ENCODE results near the gene GSTM4. TPM values are rescaled to one million over a fixed set of nuclear protein-coding genes. Genes with fewer than 3 reads are reported as not detected.

Gene GSTM4
- total RNA-seq (2012; rRNA removed): 6.4 and 10.4 TPM in 2 replicates
- 37.8 and 42.2 TPM in 2 replicates for polyA plus RNA-seq (2012; rRNA removed)
- polyA plus RNA-seq (2012; cell fraction: cytosol; rRNA removed): 29.1 and 38.2 TPM in 2 replicates
- polyA plus RNA-seq (2012; cell fraction: nucleus; rRNA removed; ENCODE audit: low replicate concordance): 28.6 and 35.6 TPM in 2 replicates
- Bru-seq, nascent RNA: percentile 45 among the genes with signal in this experiment
- BruChase-seq, experiment 1, labeled RNA remaining after a 6-hour chase: percentile 54 among the genes with signal in this experiment
- BruChase-seq, experiment 2, labeled RNA remaining after a 2-hour chase: percentile 49 among the genes with signal in this experiment
- long read RNA-seq, transcript GSTM4-204 (8 exons, 1,412 nt): major isoform, 11 of 15 reads
- long read RNA-seq, partial matches to known transcripts: 2 of 15 reads
- long read RNA-seq, other reads (novel, unspliced or antisense): 1 of 15 reads

DNA sequence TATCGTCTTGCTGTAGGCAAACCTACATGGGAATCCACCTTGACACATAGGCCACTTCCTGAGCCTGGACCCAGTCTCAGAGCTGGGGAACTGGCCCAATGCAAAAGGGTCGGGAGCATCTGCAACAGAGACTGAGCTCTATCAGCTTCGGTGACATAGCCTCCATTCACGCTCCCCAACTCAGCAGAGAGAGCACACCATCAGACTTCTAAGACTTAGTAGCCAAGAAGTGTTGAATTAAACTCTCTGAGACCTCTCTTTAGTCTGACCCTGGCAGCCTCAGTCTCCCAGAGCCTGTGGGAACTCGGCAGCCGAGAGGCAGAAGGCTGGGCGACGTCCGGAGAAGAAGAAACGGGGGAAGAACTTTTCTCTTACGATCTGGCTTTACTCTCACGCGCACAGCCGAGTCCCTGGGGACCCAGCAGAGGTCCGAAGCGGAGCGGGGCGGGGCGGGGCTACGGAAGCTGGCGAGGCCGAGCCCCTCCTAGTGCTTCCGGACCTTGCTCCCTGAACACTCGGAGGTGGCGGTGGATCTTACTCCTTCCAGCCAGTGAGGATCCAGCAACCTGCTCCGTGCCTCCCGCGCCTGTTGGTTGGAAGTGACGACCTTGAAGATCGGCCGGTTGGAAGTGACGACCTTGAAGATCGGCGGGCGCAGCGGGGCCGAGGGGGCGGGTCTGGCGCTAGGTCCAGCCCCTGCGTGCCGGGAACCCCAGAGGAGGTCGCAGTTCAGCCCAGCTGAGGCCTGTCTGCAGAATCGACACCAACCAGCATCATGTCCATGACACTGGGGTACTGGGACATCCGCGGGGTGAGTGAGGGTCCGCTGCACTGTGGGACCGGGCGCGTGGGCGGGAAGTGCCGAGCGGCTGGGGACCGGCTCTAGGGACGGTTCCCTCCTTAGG lies at the start of gene GSTM4:
GSTM4 (plus strand) TSS at position 485 of the 905 bp plus-strand sequence; CDS start at position 776, 291 bp downstream.
- in situ Hi-C loops (cut with MboI; ENCODE audit: low sequenced_read_pairs): no loop called here

More for the DNA sequence above, at the start of gene GSTM4:
- Histone ChIP-seq H4K20me1 (ENCODE audit: insufficient read depth, low read length) (no peaks in the 10 kb centered on the region), H4K5ac (ENCODE audit: low read depth, low read length) (peak within 1 kb of the TSS; percentile 88), H3K23ac (ENCODE audit: low read depth, low read length) (peak within 1 kb of the TSS; percentile 97), H2AFZ (replicated peaks; ENCODE audit: low read length, poor library complexity) (peak within 1 kb of the TSS; percentile 100), H3K14ac (replicated peaks; ENCODE audit: low read depth, low read length) (peak within 1 kb of the TSS; percentile 98), H3K36me3 (ENCODE audit: control insufficient read depth, insufficient read depth, low read length) (peaks cover 11% of the 10 kb centered on the region; the same call in 1 of the 2 replicates), H3K27ac (ENCODE audit: insufficient read depth, low read length) (peak within 1 kb of the TSS; percentile 83), H3K27me3 (ENCODE audit: control insufficient read depth, insufficient read depth, low read length) (0 out of 2 replicates have a peak, but pooled peaks cover 3% of the 10 kb centered on the region), H3K4me2 (ENCODE audit: low read depth, low read length) (peak within 1 kb of the TSS; percentile 92), H2BK5ac (ENCODE audit: low read depth, low read length, poor library complexity, severe bottlenecking) (peak within 1 kb of the TSS; percentile 73), H3K56ac (ENCODE audit: extremely low read depth, insufficient read depth, low read length) (peak within 1 kb of the TSS; percentile 89), H3K4ac (ENCODE audit: low read depth, low read length) (peak within 1 kb of the TSS; percentile 99), H3K18ac (ENCODE audit: low read depth, low read length) (peak within 1 kb of the TSS; percentile 91), H2BK20ac (ENCODE audit: low read depth, low read length) (peak within 1 kb of the TSS; percentile 88), H2BK120ac (ENCODE audit: low read depth, low read length) (peak within 1 kb of the TSS; percentile 99), H2AK9ac (replicated peaks; ENCODE audit: low read depth, low read length, poor library complexity) (peak within 1 kb of the TSS; percentile 97), H3K79me1 (ENCODE audit: low read depth in 1 of 2, low read length in 2 of 2) (peaks cover 0 to 10% of the 10 kb centered on the region in 2 experiments; a peak in 3 of 4 replicates), H2BK15ac (ENCODE audit: low read depth, low read length) (peak within 1 kb of the TSS; percentile 97; the same call in 2 of the 3 replicates), H4K8ac (ENCODE audit: low read depth in 2 of 2, low read length in 2 of 2) (peak within 1 kb of the TSS; percentile 88 to 99), H3K4me1 (ENCODE audit: control insufficient read depth, insufficient read depth, low read length) (no peaks in the 10 kb centered on the region; the same call in 1 of the 2 replicates), H2AK5ac (ENCODE audit: low read depth, low read length) (peak within 1 kb of the TSS; percentile 87), H3K9ac (ENCODE audit: low read depth, low read length) (peak within 1 kb of the TSS; percentile 91), H3K9me1 (ENCODE audit: insufficient read depth, low read length) (peaks cover 9% of the 10 kb centered on the region), H3K4me3 (ENCODE audit: insufficient read depth, low read depth, low read length) (peak within 1 kb of the TSS; percentile 87), H4K91ac (ENCODE audit: insufficient read depth, low read depth, low read length) (peak within 1 kb of the TSS; percentile 97), H3K9me3 (ENCODE audit: control insufficient read depth, insufficient read depth, low read length) (no peaks in the 10 kb centered on the region)
- dilution Hi-C loops (cut with HindIII; ENCODE audit: low sequenced_read_pairs, unreplicated experiment) (no loop called here), intact Hi-C loops (cut with micrococcal nuclease) (no loop called here)
- DNase-seq (peak; percentile 61), ATAC-seq (ENCODE audit: low read depth) (peak; percentile 99)
- TF ChIP-seq RFX5 (IDR thresholded peaks at IDR 0.05; ENCODE audit: low read depth, low read length): no peak
- TF ChIP-seq, protein P1, sequence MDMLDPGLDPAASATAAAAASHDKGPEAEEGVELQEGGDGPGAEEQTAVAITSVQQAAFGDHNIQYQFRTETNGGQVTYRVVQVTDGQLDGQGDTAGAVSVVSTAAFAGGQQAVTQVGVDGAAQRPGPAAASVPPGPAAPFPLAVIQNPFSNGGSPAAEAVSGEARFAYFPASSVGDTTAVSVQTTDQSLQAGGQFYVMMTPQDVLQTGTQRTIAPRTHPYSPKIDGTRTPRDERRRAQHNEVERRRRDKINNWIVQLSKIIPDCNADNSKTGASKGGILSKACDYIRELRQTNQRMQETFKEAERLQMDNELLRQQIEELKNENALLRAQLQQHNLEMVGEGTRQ (IDR thresholded peaks at IDR 0.05; ENCODE audit: low read depth, low read length): no peak
- no peak for TF ChIP-seq CHD1 (IDR thresholded peaks at IDR 0.05; ENCODE audit: low read depth, low read length)
- TF ChIP-seq MAZ (IDR thresholded peaks at IDR 0.05; ENCODE audit: borderline replicate concordance, low read depth, low read length): peak; percentile 30; the same call in 1 of the 2 replicates
- no peak for TF ChIP-seq BHLHE40 (IDR thresholded peaks at IDR 0.05; ENCODE audit: low read depth, low read length)
- TF ChIP-seq, protein P2, sequence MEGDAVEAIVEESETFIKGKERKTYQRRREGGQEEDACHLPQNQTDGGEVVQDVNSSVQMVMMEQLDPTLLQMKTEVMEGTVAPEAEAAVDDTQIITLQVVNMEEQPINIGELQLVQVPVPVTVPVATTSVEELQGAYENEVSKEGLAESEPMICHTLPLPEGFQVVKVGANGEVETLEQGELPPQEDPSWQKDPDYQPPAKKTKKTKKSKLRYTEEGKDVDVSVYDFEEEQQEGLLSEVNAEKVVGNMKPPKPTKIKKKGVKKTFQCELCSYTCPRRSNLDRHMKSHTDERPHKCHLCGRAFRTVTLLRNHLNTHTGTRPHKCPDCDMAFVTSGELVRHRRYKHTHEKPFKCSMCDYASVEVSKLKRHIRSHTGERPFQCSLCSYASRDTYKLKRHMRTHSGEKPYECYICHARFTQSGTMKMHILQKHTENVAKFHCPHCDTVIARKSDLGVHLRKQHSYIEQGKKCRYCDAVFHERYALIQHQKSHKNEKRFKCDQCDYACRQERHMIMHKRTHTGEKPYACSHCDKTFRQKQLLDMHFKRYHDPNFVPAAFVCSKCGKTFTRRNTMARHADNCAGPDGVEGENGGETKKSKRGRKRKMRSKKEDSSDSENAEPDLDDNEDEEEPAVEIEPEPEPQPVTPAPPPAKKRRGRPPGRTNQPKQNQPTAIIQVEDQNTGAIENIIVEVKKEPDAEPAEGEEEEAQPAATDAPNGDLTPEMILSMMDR (conservative IDR thresholded peaks at IDR 0.05; ENCODE audit: low read depth, low read length): no peak
- no peak for TF ChIP-seq MAFK (IDR thresholded peaks at IDR 0.05; ENCODE audit: low read depth, low read length)
- ChIA-PET CTCF (interaction anchor here (0.6 to 0.8 kb wide), 2 partner anchors 12 to 329 kb away, joined by 3 read pairs; partner anchors contain the start of gene AHCYL1), POLR2A (ENCODE audit: unreplicated experiment) (interaction anchor here (0.5 kb wide), 1 partner anchor 39 kb away, joined by 3 read pairs; no protein-coding TSS in a partner anchor)
- BruUV-seq (replicated peaks): no TSS peak
- WGBS, 2 experiments (ENCODE audit: extremely low coverage in 2 of 2, insufficient read length in 1 of 2): 1% methylated on average over 33 of the region's 54 CpGs; no CpG with 5 or more reads in 1 of the 2 experiments
